Stimulated activated CD4-positive, alpha-beta T cell treated with anti-CD3 and anti-CD28 coated beads, TNF-alpha, amount 100 ng/mL, for 24 hours (primary cell): ENCODE results near the gene TMEM114.

Experiments used
- DNase-seq, 3 experiments: peaks; one replicate each; pipeline ENCODE4 v3.0.0-alpha.2; 2020; ENCODE audit warnings: low read depth in 3 of 3

The TMEM114 gene

GRCh38 chr16:8550728-8551387 lies 39.5 kb downstream of the TMEM114 start:
- no peak for DNase-seq

- DNase-seq, result no peak
Observed at GRCh38 chr16:8549843-8550412, 40.4 kb downstream of the TMEM114 start.

GRCh38 chr16:8548166-8548565 lies 42.1 kb downstream of the TMEM114 start:
- DNase-seq, result no peak

GRCh38 chr16:8547762-8548161 lies 42.5 kb downstream of the TMEM114 start:
- DNase-seq, result no peak

GRCh38 chr16:8544406-8544805 lies 45.9 kb downstream of the TMEM114 start:
- no peak for DNase-seq

GRCh38 chr16:8543258-8543657 lies 47.1 kb downstream of the TMEM114 start:
- no peak for DNase-seq

- DNase-seq, result no peak
Observed at GRCh38 chr16:8542393-8542792, 47.9 kb downstream of the TMEM114 start.

- DNase-seq, result no peak
Observed at GRCh38 chr16:8541868-8542267, 48.4 kb downstream of the TMEM114 start.

- DNase-seq, result no peak
Observed at GRCh38 chr16:8537691-8538342, 52.5 kb downstream of the TMEM114 start.

- no peak for DNase-seq
Observed at GRCh38 chr16:8533509-8533908, 56.8 kb downstream of the TMEM114 start.

- DNase-seq, result no peak
Observed at GRCh38 chr16:8530752-8531384, 59.4 kb downstream of the TMEM114 start.

GRCh38 chr16:8528471-8528870 lies 61.8 kb downstream of the TMEM114 start:
- no peak for DNase-seq

- no peak for DNase-seq
Observed at GRCh38 chr16:8523932-8524331, 66.4 kb downstream of the TMEM114 start.

GRCh38 chr16:8522757-8523156 lies 67.6 kb downstream of the TMEM114 start:
- no peak for DNase-seq

GRCh38 chr16:8519643-8520042 lies 70.7 kb downstream of the TMEM114 start:
- no peak for DNase-seq
